Stimulated activated CD4-positive, alpha-beta T cell treated with anti-CD3 and anti-CD28 coated beads, Interleukin-4, amount 100 ng/mL, for 24 hours (primary cell): ENCODE measurements around the gene ANKRD52.
"Not testable (repeated sequence)": the region's sequence is repeated elsewhere in the genome, so short reads cannot be mapped to it uniquely, and the experiment has no call there.

Experiments
- DNase-seq: peaks from one replicate; pipeline ENCODE4 v3.0.0-alpha.2; 2020

ANKRD52 gene

DNA sequence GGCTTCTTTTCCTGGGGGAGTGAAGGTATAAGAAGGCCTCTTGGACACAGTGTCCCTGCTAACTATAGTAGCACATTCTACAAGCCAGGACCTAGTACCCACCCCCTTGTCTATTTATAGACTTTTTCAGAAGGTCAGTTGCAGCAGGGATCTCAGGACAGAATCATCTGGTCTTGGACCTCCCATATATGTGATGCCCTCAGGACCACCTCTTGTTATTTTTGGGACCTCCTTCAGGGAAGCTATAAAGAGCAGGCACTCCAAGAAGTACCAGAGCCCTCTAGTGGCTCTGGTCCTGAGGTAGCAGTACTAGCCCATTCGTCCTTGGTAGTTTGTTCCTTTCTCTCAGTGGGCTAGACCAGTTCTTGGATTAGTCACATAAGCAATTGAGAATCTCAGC lies 12.8 kb upstream of the ANKRD52 start:
- no peak for DNase-seq

DNA sequence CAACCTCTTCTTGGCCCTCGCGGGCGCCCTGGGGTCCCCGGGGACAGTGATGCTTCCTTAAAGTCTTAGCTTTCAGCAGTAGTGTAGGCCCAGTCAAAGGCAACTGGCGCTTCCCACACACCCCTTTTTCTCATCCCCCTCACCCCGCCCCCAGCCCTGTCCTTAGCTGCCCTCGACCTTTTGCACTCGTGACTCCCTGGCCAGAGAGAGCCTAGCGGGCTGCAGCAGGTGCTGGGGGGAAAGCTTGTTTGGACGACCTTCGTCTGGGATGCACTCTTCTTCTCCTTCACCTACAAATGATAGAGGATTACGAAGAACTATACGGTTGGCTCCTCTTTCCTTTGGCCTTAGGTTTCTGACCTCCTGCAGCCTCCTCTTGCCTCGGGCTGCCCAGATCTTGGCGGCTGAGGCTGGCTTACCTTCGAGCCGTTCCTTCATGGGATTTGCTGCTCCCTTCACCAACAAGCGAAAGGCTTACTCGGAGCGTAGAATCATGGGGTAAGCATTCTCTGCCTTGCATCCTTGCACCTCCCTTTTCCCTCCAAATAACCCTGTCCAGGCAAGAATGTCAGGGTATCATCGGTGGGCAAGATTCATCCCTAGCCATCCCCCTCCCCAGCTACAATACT lies 9.4 kb upstream of the ANKRD52 start:
- no peak for DNase-seq

DNA sequence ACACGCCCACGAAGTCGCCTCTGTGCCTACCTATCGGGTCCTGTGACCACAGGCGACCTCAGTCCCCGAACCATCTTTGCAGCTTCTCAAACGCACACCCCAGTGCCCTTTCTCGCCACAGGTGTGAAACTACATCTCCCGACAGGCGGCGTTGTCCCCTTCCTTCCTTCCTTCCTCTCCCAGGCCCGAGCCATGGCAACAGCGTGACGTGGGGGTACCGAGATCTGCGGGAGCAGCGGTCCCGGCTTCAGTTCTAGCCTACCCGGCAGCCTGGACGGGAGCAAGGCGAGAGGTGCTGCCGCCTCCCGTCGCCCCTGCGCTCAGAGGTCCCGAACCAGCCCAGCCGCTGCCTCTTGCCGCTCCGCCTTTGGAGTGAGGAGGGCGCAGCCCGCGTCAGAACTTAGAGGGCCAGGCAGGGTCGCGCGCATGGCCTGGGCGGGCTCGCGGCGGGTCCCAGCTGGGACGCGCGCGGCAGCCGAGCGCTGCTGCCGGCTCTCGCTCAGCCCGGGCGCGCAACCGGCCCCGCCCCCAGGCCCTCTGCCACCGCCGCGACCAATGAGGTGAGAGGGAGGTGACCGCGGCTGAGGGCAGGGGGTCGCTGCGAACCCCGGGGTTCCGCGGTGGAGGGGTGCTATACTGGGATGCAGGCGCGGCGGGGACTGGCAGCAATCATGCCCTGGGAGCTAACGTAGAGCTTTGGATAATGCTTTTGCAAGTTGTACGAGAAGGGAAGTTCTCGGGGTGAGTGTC lies 8.7 kb upstream of the ANKRD52 start, which contains the start of gene COQ10A:
Gene COQ10A (plus strand): TSS at position 250 of the 750 bp plus-strand sequence. CDS start 177 bp downstream, at position 427.
- DNase-seq, result peak; percentile 89

DNA sequence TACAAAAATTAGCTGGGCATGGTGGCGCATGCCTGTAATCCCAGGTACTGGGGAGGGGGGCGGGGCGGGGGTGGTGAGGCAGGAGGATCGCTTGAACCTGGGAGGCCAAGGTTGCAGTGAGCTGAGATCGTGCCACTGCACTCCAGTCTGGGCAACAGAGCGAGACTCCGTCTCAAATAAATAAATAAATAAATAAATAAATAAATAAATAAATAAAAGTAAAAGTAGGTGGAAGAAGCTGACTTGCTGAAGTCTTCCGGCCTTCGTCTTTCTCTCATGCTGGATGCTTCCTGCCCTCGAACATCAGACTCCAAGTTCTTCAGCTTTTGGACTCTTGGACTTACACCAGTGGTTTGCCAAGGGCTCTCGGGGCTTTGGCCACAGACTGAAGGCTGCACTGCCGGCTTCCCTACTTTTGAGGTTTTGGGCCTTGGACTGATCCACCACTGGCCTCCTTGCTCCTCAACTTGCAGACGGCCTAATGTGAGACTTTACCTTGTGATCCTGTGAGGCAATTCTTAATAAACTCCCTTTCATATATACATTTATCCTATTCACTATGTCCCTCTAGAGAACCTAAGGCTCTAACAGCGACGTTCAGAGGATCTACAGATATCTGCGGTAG lies 8.0 kb upstream of the ANKRD52 start:
- DNase-seq, result not testable (repeated sequence)

DNA sequence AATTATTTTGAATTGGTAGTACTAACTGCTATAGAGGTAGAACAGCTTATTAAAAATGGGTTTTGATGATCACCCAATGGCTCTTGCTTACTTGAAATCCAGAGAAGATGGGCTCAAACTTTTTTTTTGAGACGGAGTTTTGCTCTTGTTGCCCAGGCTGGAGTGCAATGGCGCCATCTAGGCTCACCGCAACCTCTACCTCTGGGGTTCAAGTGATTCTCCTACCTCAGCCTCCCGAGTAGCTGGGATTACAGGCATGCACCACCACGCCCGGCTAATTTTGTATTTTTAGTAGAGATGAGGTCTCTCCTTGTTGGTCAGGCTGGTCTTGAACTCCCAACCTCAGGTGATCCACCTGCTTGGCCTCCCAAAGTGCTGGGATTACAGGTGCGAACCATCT lies 4.8 kb upstream of the ANKRD52 start:
- DNase-seq, result not testable (repeated sequence)

DNA sequence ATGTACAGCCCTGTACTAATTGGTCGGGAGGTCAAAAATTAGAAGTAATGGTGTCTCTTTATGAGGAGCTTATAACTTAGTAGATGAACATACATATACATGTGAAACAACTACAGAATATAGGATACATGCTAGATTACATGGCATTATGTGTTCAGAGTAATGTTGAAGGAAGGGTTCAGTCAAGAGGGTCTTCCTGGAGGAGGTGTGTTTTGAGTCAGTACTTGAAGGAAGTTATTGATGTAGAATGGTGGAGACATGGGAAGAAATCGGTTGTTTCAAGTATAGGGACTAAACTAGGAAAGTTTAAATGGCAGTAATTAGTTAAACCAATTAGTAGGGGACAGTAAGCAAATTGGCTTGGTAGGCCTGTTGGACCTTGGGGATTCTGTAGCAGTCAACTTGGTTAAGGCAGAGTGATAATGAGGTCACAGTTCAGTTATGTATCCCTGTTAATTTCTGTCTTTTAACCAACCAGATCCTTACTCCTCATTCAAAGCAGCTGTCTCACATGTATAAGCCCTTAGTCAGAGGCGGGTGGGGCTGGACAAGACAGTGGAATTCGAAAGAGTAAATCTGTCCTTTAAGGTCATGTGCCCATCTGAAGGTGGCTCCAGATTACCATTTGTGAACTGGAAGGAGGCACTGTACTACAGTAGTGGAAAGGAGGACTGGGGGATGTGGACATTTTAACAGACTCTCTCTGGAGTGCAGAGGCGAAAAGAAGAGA lies 3.5 kb upstream of the ANKRD52 start:
- DNase-seq, result no peak

DNA sequence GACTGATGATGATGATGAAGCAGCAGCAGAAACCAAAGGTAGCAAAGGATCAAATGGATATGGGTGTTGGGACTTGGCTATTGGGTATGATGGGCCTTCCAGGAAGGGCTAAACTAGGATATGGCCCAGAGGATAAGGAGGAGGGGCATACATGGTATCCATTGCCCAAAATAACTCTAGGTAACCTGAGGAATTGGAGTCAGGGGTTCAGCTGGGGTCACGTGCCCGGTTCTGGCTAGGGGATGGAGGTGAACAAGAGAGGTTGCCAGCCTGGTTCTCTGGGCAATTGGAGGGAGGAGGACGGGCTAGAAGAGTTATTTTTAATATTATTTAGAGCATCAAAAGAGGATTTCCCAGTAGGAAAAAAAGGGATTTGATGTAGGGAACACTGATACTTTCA lies 2.7 kb upstream of the ANKRD52 start:
- DNase-seq, result no peak

DNA sequence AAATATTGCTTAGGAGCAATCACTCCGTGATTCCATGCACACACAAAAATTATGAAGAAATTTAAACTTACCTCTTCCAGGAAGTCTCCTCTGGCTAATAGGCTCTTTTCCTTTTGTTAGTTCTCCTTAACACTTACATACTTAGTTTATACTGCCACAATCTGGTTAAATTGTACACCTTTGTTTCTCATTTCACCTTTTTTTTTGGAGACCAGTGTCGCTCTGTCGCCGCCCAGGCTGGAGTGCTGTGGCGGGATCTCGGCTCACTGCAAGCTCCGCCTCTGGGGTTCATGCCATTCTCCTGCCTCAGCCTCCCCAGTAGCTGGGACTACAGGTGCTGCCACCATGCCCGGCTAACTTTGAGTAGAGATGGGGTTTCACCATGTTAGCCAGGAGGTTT lies 2.2 kb upstream of the ANKRD52 start:
- DNase-seq, result no peak

DNA sequence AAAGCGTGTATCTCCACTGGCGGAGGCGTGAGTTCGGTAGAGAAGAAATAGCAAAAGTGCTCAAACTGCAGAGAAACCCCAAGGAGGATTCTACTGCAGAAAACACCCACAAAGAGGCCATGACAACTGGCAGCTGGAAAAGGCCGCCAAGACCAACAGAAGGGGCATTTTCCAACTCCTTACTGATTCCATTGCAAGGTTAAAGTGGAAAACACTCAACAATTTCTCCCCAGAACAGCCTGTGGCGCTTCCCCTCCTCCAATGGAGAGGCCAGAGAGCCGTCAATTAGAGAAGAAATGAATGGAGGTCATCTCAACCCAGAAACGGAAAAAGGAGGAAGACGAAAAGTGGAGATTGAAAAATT lies 618 bp upstream of the ANKRD52 start:
- DNase-seq, result no peak

DNA sequence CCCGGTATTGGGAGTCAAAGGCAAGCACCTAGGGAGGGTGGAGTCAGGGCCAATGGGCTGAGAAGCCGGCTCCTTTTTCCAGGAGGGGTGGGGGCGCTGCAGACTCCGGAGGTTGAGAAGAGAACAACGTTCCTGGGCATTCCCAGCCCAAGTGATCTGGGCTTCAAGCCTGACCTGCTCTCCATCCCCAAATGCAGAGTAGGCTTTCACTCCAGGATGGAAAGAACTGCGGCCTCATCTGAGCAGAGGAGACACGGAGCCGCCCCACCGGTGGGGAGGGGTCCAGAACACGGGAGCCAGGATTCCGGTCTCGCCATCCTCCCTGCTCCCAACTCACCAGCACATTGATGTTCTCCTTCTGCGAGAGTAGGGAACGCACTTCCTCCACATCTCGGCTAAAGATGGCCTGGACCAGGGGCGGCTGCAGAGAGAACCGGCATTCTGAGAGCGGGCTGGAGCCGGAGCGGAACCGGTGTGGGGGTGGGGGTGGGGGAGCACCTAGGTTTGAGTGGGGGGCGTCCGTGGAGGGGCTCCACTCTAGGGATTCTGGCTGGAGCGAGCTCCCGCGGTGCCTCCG lies 605 bp downstream of the ANKRD52 start:
- DNase-seq, result no peak

DNA sequence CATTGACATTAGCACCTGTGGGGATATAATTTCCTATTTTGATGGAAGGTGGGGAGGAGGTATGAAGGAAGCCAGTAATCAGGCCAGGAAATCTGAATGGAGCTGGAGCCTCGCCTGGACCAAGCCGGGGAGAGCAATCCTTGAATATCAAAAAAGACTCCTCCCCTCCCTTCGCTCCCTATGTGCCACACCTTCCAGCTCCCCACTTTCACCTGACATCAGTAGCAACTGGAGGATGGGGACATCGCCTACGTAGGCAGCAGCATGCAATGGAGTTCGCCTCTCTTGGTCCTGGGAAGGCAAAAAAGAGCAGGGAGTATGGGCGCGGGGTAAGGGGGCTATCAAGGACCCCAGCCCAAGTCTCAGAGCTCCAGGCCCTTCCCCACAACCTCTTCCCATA lies 1.1 kb downstream of the ANKRD52 start:
- DNase-seq, result no peak

DNA sequence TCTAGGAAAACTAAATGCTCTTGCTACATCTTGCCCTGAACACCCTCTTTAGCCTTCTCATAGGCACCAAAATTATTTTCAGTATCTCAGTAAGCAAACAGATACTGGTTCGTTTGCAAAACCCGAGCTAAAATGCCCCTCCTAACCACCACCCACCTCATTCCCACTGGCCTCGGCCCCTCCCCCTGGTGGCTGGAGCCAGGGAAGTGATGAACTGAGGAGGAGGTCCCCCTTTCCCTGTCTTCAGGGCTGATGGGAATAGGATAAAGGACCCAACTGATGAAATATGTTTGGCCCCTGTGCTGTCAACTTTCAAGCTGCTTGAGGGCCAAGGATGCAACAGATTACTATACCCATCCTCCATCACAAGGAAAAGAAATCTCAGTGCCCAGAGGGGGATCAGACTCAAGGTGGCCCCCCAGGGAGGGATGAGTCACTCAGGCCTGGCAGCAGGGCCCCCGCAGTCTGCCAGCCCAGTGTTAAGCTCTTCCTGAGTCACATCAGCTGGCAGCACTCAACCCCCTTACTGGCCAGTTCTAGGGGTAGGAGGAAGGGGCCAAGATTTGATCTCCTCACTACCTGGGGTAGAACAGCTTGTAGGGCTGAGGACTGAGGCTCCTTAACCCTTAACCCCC lies 1.7 kb downstream of the ANKRD52 start:
- DNase-seq, result no peak

DNA sequence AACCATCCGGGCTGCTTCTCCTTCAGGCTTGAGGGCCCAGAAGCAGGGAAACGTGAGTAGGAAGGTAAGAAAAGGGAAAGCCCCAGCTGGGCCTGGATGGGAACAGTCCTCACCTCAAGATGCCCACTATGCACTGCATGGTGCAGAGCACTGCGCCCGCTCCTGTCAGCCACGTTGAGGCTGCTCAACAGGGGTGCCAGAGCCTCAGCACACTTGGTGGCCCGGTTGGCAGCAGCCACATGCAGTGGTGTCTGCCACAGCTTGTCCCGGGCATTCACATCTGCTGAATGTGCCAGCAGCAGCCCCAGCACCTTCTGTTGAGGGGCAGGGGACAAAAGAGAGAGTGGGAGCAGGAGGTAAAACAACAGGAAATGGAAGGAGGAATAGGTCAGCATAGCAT lies 2.5 kb downstream of the ANKRD52 start:
- DNase-seq, result no peak

DNA sequence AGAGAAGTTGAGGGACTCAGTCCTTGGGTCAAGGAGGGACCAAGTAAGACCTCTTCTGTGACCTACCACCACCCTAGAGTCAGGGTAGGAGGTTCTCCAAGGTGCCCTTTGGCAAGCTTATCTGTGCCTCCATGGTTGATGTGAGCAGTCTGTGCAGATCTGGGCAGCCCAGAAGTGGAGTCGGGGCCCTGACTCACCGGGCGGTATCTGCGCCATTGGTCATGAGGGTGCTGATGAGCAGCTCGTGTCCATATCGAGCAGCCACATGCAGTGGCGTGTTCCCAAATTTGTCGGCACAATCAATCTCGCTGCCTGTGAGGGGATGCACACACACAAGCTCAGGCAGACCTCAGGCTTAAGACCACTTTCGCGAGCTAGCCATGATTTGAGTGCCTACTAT lies 5.1 kb downstream of the ANKRD52 start:
- no peak for DNase-seq

DNA sequence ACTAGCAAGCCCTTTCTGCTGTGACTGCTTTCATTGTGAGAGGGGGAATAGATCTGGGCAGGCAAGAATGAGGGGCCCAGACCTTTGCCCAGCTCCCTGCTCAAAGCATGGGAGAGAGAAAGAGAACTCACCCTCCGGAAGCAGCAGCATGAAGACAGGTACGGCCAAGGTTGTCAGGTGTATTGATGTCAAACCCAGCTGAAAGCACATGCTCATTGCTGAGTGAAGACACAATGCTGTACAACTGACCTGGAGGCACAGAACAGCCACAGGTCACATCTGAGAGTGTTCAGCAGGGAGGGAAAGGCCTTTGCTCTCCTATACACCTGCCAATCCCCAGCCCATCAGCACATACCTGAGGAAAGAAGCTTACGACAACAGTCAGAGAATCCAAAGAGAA lies 5.5 kb downstream of the ANKRD52 start:
- DNase-seq, result no peak

DNA sequence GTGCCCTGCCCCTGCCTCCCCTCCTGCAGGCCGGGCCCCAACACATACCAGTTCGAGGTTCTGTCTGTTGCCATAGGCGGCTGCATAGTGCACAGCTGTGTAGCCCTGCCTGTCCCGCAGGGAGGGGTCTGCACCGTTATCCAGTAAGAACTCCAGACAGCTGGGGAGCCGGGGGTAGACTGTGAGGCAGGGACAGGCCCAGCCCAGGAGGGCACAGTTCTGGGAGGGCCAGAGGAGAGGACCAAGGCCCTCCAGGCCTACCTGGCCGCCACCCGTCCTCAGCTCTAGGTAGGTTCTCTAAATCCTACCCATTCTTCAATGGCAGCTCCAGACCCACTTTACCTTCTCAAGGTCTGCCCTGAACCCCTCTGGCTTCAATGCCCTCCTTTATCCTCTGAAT lies 9.5 kb downstream of the ANKRD52 start:
- no peak for DNase-seq

DNA sequence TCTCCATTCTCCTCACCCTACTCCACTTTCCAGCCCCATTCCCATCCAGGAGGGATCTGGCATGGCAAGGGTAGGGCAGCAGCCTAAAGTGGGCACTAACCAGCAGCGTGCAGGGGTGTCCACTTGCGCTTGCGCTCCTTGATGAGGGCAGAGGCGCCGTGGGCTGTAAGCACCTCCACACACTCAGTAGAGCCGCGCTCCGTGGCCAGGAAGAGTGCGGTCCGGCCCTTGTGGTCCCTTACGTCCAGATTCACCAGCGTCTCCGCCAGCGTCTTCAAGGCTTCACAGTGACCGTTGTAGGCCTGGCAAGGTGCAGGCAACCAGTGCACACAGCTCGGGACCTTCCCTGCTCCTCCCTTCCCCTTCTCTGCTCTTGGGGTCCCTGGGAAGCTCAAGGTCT lies 10.3 kb downstream of the ANKRD52 start:
- DNase-seq, result no peak

DNA sequence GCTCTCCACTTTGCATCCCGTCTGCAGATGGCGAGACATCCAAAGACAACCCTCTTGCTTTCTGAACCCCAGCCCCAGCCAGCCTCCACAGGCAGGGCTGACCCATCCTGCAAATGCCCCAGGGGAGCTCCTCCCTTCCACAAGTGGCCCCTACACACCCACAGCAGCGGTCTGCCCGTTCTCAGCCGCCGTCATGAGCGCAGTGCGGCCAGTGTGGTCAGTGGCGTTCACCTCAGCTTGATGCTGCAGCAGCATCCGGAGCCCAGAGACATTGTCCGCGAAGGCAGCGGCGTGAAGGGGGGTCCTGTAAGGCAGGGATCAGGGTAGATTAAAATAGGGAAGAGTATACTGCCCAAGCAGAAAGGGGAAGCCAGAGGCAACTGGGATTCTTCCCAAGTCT lies 13.7 kb downstream of the ANKRD52 start:
- no peak for DNase-seq

DNA sequence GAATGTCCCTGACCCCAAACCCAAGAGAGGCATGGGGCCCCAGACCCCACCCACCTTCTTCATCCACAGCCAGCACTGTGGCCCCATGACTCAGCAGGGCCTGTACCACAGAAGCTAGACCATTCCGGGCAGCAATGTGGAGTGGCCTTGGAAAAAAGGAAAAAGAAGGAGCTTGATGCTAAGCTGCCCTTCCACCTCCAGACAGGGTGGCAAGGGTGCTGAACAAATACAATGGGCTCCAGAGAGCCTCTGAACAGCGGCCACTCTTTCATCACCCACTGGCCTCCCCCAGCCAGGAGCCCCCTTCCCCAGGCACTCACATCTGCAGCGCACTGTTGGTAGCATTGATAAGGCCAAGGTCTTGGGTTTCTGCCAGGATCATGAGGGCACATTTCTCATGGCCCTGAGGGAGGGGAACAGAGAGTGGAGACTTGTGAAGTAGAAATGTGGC lies 14.4 kb downstream of the ANKRD52 start:
- no peak for DNase-seq

DNA sequence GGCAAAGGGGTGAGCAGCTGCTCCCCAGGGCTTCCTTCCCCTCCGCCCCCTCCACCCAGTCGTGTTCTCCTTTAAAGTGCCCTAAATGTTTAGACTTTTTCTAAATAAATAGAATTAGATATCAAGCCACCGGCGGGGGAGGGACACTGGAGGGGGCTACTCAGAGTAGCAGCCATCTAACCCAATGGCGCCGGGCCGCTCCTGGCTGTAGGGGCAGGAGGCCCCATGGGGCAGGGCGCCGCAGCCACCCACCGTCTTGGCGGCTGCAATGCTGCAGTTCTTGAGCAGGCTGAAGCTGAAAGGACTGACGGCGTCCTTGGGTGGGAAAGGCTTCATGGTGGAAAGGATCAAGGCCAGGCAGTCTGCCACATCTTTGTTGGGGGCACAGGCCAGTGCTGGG lies 15.2 kb downstream of the ANKRD52 start:
- no peak for DNase-seq

DNA sequence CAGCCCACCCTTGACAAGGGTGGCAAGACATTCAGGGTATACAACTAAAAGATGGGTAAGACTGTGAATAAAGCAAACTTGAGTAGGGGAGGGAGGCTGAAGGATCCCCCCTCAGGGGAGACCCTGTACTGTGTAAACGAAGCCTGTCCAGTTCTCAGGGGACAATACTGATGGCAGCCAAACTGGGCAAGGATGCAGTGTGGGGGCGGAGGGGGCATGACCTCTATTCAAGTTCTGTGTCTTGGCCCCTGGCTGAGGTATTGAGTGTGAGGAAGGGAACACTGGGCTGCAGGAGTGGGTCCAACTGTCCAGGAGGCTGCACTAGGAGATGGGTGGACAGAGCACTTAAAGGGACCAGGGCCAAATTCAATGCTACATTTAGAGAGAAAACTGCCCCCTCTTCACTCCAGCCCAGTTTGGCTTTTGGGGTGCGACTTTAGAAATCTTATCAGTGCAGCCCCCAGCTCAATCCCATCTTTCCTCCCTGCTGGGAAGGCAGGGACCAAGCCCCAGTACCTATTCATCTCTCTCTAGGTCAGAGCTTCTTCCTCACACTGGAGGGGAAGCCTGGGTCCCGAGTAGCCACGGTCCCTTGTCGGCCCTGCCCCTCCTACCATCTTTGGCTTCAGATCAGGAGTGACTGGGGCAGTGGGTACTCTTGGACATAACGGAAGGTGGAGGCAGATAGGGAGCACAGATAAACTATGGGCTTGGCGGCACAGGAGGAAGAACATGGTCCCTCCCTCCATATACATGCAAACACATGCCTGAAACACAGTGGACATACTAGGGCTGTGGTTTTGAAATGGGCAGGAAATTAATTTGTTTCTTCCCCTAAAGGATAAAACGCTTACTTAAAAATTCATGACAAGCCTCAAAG lies 16.5 kb downstream of the ANKRD52 start:
- no peak for DNase-seq

DNA sequence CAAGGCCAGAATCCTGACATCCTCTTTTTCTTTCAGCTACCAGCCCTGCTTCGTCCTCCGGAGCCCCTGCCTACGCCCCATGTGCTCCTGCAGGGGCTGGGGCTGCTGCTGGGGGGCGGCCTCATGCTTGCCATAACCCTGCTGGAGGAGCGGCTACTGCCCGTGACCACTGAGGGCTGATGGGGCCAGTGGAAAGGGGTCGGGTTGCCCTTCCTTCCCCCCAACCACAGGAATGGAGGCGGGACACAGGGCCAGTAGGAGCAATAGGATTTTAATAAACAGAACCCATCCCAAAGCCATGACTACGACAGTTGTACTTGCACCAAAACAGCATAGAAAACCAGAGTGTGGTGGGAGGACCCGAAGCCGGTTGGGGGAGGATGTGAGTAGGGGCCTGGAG lies 20.6 kb downstream of the ANKRD52 start:
- DNase-seq, result no peak
